GM23338 (cell line): ENCODE data around the gene RIT2. TPM values are rescaled to one million over a fixed set of nuclear protein-coding genes. Genes with fewer than 3 reads are reported as not detected.

ENCODE experiments used
- ATAC-seq: fragments of 200-7000 bp; cut with Tn5 transposase; 3 replicates; pipeline ENCODE4 v1.9.1; 2020
- DNase-seq: peaks from one replicate; pipeline ENCODE4 v3.0.0-alpha.2; 2015; ENCODE audit warnings: low spot score
- H2AFZ ChIP-seq: fragments of 200-600 bp; sonication (generic); 2 replicates; pipeline ENCODE4 v1.8.0; 2016; ENCODE audit warnings: antibody characterized with exemption, mild to moderate bottlenecking, moderate library complexity
- H3F3A ChIP-seq: fragments of 200-600 bp; sonication (generic); replicated peaks from 2 replicates; pipeline ENCODE4 v1.8.0; 2017; ENCODE audit warnings: antibody characterized with exemption, mixed run types, low read depth
- H3K27ac ChIP-seq: fragments of 200-600 bp; sonication (generic); 2 replicates; pipeline ENCODE4 v1.6.1; 2016; ENCODE audit warnings: low read depth
- H3K27me3 ChIP-seq: fragments of 200-600 bp; sonication (generic); 2 replicates; pipeline ENCODE4 v1.8.0; 2016; ENCODE audit warnings: mild to moderate bottlenecking, mixed run types, moderate library complexity; ENCODE audit not compliant: insufficient read depth
- H3K36me3 ChIP-seq: fragments of 200-600 bp; sonication (generic); 2 replicates; pipeline ENCODE4 v1.8.0; 2016; ENCODE audit warnings: mild to moderate bottlenecking; ENCODE audit not compliant: insufficient read depth
- H3K4me1 ChIP-seq: fragments of 200-600 bp; sonication (generic); 2 replicates; pipeline ENCODE4 v1.8.0; 2016; ENCODE audit warnings: mild to moderate bottlenecking, moderate library complexity; ENCODE audit not compliant: insufficient read depth
- H3K4me2 ChIP-seq: fragments of 200-600 bp; sonication (generic); 2 replicates; pipeline ENCODE4 v1.7.1; 2017; ENCODE audit warnings: mixed run types
- H3K4me3 ChIP-seq: fragments of 200-600 bp; sonication (generic); 2 replicates; pipeline ENCODE4 v1.6.1; 2016; ENCODE audit warnings: mixed run types
- H3K79me2 ChIP-seq: fragments of 200-600 bp; sonication (generic); replicated peaks from 2 replicates; pipeline ENCODE4 v1.8.0; 2017; ENCODE audit warnings: mild to moderate bottlenecking; ENCODE audit not compliant: insufficient read depth
- H3K9me2 ChIP-seq: fragments of 200-600 bp; sonication (generic); 2 replicates; pipeline ENCODE4 v1.8.0; 2017; ENCODE audit not compliant: insufficient read depth
- H4K20me1 ChIP-seq: fragments of 200-600 bp; sonication (generic); replicated peaks from 2 replicates; pipeline ENCODE4 v1.8.0; 2017; ENCODE audit warnings: mild to moderate bottlenecking; ENCODE audit not compliant: insufficient read depth
- H3K27ac Mint-ChIP-seq: 2 replicates; pipeline ENCODE4 v1.8.0; 2020; ENCODE audit warnings: inconsistent platforms, mild to moderate bottlenecking, moderate library complexity, mixed read lengths
- H3K27me3 Mint-ChIP-seq: 3 replicates; pipeline ENCODE4 v1.8.0; 2022; ENCODE audit warnings: low read depth, mild to moderate bottlenecking, moderate library complexity, mixed read lengths, inconsistent platforms; ENCODE audit not compliant: insufficient read depth, poor library complexity
- H3K36me3 Mint-ChIP-seq: 3 replicates; pipeline ENCODE4 v1.8.0; 2021; ENCODE audit warnings: low read depth, mild to moderate bottlenecking, inconsistent platforms, moderate library complexity, mixed read lengths
- H3K4me1 Mint-ChIP-seq: 3 replicates; pipeline ENCODE4 v1.8.0; 2020; ENCODE audit warnings: mild to moderate bottlenecking, inconsistent platforms, mixed read lengths
- H3K4me3 Mint-ChIP-seq: 3 replicates; pipeline ENCODE4 v1.8.0; 2021; ENCODE audit warnings: moderate library complexity, mild to moderate bottlenecking, inconsistent platforms, mixed read lengths
- H3K9me3 Mint-ChIP-seq: 3 replicates; pipeline ENCODE4 v1.8.0; 2020; ENCODE audit warnings: moderate library complexity, mild to moderate bottlenecking, inconsistent platforms, mixed read lengths
- CREB1 ChIP-seq: fragments of 250-450 bp; sonication (Bioruptor Pico); IDR thresholded peaks from 2 replicates; pipeline ENCODE4 v1.5.0; 2020; ENCODE audit warnings: low read depth, mild to moderate bottlenecking, moderate library complexity
- EZH2 ChIP-seq: fragments of 200-600 bp; sonication (generic); IDR thresholded peaks from one replicate; pipeline ENCODE4 v1.8.0; 2017; ENCODE audit warnings: antibody characterized with exemption, mild to moderate bottlenecking, low read depth; ENCODE audit not compliant: unreplicated experiment
- EZH2phosphoT487 ChIP-seq: fragments of 200-600 bp; sonication (generic); IDR thresholded peaks from one replicate; pipeline ENCODE4 v1.8.1; 2018; ENCODE audit warnings: antibody characterized with exemption; ENCODE audit not compliant: unreplicated experiment
- JUNB ChIP-seq: IDR thresholded peaks from one replicate; pipeline ENCODE4 v1.6.1; 2016; ENCODE audit warnings: antibody characterized with exemption; ENCODE audit not compliant: unreplicated experiment
- NANOG ChIP-seq: IDR thresholded peaks from 2 replicates; pipeline ENCODE4 v1.6.1; 2016; ENCODE audit warnings: antibody characterized with exemption, borderline replicate concordance
- POLR2AphosphoS5 ChIP-seq: IDR thresholded peaks from 2 replicates; pipeline ENCODE4 v1.6.1; 2016; ENCODE audit warnings: antibody characterized with exemption, low read depth
- STAT1 ChIP-seq: IDR thresholded peaks from one replicate; pipeline ENCODE4 v1.6.1; 2016; ENCODE audit warnings: antibody characterized with exemption; ENCODE audit not compliant: unreplicated experiment
- ZNF114 ChIP-seq: fragments of 250-450 bp; sonication (Bioruptor Pico); IDR thresholded peaks from 2 replicates; pipeline ENCODE4 v1.5.0; 2020; ENCODE audit warnings: mild to moderate bottlenecking, moderate library complexity
- ZNF331 ChIP-seq: fragments of 250-450 bp; sonication (Bioruptor Pico); IDR thresholded peaks from 2 replicates; pipeline ENCODE4 v1.5.0; 2020; ENCODE audit warnings: low read depth, mild to moderate bottlenecking, moderate library complexity
- polyA plus RNA-seq: library from polyadenylated mRNA; unstranded; fragments of >200 nt; fragmentation: Nextera tagmentation; extraction: Ambion mirVana; gene quantifications from 2 replicates; pipeline ENCODE4 v1.2.1, GENCODE V29; 2016
- total RNA-seq: library from RNA; depleted of rRNA; stranded (reverse); fragments of >200 nt; shearing (Covaris generic); gene quantifications from 2 replicates; pipeline ENCODE4 v1.2.3, GENCODE V29; 2014
- TF ChIP-seq, protein P1 (sequence below): fragments of 250-450 bp; sonication (Bioruptor Pico); IDR thresholded peaks from 2 replicates; pipeline ENCODE4 v1.5.0; 2020; ENCODE audit warnings: mild to moderate bottlenecking, moderate library complexity
- TF ChIP-seq, protein P2 (sequence below): IDR thresholded peaks from 2 replicates; pipeline ENCODE4 v1.6.1; 2016; ENCODE audit warnings: antibody characterized with exemption
- TF ChIP-seq, protein P3 (sequence below): IDR thresholded peaks from one replicate; pipeline ENCODE4 v1.6.1; 2018; ENCODE audit warnings: antibody characterized with exemption; ENCODE audit not compliant: unreplicated experiment
- TF ChIP-seq, protein P4 (sequence below), 2 experiments: fragments of 200-600 bp in 1 of 2; sonication (generic) in 1 of 2; conservative IDR thresholded peaks; 2 replicates each; pipeline versions ENCODE4 v1.5.1 to v1.6.1; 2016 to 2017; ENCODE audit warnings: antibody characterized with exemption in 2 of 2, low read depth in 2 of 2, mild to moderate bottlenecking in 2 of 2, moderate library complexity in 1 of 2

The RIT2 gene
- total and polyA plus RNA-seq, 2 experiments from 2014 or later = 1.9 to 8.8 TPM

DNA sequence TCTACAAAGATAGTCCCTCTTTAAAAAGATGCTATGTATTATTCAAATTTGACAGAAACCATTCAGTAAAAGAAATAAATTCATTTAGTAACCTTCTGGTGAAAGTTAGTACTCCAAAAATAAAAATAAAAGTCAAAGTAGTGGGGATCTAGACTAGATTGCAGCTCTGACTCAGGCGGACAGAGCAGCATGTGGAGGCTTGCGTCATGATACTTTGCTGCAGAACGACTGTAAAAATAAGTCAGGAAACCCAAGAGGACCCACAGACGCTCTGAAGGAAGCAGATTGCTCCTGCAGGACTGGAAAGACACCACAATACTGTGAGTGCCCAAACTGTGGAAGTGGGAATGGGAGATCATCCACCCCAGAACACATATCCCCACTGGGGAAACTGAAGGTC is 301.9 kb downstream of the RIT2 start:
- DNase-seq (no peak), ATAC-seq (no peak)
- no peaks in the 10 kb centered on the region for H3K9me3 Mint-ChIP-seq
- Histone ChIP-seq H3K27me3 (no peaks in the 10 kb centered on the region), H3K4me1 (peaks cover 28% of the 10 kb centered on the region), H3K36me3 (no peaks in the 10 kb centered on the region), H4K20me1 (no peaks in the 10 kb centered on the region), H2AFZ (no peak overlapping the region), H3K27ac (no peak overlapping the region), H3F3A (no peaks in the 10 kb centered on the region), H3K9me2 (peaks cover 13% of the 10 kb centered on the region), H3K4me2 (no peak overlapping the region), H3K4me3 (no peak overlapping the region), H3K79me2 (no peaks in the 10 kb centered on the region)
- no peak overlapping the region for H3K4me3 Mint-ChIP-seq
- H3K27ac Mint-ChIP-seq = no peak overlapping the region
- TF ChIP-seq, protein P1, sequence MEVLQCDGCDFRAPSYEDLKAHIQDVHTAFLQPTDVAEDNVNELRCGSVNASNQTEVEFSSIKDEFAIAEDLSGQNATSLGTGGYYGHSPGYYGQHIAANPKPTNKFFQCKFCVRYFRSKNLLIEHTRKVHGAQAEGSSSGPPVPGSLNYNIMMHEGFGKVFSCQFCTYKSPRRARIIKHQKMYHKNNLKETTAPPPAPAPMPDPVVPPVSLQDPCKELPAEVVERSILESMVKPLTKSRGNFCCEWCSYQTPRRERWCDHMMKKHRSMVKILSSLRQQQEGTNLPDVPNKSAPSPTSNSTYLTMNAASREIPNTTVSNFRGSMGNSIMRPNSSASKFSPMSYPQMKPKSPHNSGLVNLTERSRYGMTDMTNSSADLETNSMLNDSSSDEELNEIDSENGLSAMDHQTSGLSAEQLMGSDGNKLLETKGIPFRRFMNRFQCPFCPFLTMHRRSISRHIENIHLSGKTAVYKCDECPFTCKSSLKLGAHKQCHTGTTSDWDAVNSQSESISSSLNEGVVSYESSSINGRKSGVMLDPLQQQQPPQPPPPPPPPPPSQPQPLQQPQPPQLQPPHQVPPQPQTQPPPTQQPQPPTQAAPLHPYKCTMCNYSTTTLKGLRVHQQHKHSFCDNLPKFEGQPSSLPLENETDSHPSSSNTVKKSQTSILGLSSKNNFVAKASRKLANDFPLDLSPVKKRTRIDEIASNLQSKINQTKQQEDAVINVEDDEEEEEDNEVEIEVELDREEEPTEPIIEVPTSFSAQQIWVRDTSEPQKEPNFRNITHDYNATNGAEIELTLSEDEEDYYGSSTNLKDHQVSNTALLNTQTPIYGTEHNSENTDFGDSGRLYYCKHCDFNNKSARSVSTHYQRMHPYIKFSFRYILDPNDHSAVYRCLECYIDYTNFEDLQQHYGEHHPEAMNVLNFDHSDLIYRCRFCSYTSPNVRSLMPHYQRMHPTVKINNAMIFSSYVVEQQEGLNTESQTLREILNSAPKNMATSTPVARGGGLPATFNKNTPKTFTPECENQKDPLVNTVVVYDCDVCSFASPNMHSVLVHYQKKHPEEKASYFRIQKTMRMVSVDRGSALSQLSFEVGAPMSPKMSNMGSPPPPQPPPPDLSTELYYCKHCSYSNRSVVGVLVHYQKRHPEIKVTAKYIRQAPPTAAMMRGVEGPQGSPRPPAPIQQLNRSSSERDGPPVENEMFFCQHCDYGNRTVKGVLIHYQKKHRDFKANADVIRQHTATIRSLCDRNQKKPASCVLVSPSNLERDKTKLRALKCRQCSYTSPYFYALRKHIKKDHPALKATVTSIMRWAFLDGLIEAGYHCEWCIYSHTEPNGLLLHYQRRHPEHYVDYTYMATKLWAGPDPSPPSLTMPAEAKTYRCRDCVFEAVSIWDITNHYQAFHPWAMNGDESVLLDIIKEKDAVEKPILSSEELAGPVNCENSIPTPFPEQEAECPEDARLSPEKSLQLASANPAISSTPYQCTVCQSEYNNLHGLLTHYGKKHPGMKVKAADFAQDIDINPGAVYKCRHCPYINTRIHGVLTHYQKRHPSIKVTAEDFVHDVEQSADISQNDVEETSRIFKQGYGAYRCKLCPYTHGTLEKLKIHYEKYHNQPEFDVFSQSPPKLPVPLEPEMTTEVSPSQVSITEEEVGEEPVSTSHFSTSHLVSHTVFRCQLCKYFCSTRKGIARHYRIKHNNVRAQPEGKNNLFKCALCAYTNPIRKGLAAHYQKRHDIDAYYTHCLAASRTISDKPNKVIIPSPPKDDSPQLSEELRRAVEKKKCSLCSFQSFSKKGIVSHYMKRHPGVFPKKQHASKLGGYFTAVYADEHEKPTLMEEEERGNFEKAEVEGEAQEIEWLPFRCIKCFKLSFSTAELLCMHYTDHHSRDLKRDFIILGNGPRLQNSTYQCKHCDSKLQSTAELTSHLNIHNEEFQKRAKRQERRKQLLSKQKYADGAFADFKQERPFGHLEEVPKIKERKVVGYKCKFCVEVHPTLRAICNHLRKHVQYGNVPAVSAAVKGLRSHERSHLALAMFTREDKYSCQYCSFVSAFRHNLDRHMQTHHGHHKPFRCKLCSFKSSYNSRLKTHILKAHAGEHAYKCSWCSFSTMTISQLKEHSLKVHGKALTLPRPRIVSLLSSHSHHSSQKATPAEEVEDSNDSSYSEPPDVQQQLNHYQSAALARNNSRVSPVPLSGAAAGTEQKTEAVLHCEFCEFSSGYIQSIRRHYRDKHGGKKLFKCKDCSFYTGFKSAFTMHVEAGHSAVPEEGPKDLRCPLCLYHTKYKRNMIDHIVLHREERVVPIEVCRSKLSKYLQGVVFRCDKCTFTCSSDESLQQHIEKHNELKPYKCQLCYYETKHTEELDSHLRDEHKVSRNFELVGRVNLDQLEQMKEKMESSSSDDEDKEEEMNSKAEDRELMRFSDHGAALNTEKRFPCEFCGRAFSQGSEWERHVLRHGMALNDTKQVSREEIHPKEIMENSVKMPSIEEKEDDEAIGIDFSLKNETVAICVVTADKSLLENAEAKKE (CRISPR knock-in tag) = no peak
- TF ChIP-seq EZH2phosphoT487 (no peak), CREB1 (no peak), POLR2AphosphoS5 (no peak), JUNB (no peak), NANOG (no peak), ZNF114 (no peak), EZH2 (no peak), STAT1 (no peak), ZNF331 (CRISPR knock-in tag) (no peak)
- TF ChIP-seq, protein P2, sequence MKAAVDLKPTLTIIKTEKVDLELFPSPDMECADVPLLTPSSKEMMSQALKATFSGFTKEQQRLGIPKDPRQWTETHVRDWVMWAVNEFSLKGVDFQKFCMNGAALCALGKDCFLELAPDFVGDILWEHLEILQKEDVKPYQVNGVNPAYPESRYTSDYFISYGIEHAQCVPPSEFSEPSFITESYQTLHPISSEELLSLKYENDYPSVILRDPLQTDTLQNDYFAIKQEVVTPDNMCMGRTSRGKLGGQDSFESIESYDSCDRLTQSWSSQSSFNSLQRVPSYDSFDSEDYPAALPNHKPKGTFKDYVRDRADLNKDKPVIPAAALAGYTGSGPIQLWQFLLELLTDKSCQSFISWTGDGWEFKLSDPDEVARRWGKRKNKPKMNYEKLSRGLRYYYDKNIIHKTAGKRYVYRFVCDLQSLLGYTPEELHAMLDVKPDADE = no peak
- TF ChIP-seq, protein P3, sequence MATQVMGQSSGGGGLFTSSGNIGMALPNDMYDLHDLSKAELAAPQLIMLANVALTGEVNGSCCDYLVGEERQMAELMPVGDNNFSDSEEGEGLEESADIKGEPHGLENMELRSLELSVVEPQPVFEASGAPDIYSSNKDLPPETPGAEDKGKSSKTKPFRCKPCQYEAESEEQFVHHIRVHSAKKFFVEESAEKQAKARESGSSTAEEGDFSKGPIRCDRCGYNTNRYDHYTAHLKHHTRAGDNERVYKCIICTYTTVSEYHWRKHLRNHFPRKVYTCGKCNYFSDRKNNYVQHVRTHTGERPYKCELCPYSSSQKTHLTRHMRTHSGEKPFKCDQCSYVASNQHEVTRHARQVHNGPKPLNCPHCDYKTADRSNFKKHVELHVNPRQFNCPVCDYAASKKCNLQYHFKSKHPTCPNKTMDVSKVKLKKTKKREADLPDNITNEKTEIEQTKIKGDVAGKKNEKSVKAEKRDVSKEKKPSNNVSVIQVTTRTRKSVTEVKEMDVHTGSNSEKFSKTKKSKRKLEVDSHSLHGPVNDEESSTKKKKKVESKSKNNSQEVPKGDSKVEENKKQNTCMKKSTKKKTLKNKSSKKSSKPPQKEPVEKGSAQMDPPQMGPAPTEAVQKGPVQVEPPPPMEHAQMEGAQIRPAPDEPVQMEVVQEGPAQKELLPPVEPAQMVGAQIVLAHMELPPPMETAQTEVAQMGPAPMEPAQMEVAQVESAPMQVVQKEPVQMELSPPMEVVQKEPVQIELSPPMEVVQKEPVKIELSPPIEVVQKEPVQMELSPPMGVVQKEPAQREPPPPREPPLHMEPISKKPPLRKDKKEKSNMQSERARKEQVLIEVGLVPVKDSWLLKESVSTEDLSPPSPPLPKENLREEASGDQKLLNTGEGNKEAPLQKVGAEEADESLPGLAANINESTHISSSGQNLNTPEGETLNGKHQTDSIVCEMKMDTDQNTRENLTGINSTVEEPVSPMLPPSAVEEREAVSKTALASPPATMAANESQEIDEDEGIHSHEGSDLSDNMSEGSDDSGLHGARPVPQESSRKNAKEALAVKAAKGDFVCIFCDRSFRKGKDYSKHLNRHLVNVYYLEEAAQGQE = no peak
- TF ChIP-seq, protein P4, sequence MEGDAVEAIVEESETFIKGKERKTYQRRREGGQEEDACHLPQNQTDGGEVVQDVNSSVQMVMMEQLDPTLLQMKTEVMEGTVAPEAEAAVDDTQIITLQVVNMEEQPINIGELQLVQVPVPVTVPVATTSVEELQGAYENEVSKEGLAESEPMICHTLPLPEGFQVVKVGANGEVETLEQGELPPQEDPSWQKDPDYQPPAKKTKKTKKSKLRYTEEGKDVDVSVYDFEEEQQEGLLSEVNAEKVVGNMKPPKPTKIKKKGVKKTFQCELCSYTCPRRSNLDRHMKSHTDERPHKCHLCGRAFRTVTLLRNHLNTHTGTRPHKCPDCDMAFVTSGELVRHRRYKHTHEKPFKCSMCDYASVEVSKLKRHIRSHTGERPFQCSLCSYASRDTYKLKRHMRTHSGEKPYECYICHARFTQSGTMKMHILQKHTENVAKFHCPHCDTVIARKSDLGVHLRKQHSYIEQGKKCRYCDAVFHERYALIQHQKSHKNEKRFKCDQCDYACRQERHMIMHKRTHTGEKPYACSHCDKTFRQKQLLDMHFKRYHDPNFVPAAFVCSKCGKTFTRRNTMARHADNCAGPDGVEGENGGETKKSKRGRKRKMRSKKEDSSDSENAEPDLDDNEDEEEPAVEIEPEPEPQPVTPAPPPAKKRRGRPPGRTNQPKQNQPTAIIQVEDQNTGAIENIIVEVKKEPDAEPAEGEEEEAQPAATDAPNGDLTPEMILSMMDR (conservative IDR thresholded peaks at IDR 0.05; ENCODE audit: low read depth in 2 of 2) = no peak
- no peaks in the 10 kb centered on the region for H3K36me3 Mint-ChIP-seq
- H3K27me3 Mint-ChIP-seq = no peaks in the 10 kb centered on the region
- peaks cover 24% of the 10 kb centered on the region for H3K4me1 Mint-ChIP-seq
